ENCODE data around the gene SYNE2. TPM values are rescaled to one million over a fixed set of nuclear protein-coding genes. Genes with fewer than 3 reads are reported as not detected.
"Not testable (repeated sequence)": the region's sequence is repeated elsewhere in the genome, so short reads cannot be mapped to it uniquely, and the experiment has no call there.

Gene SYNE2
- total and polyA plus RNA-seq, 2 of the 8 experiments (the other 6 are each of a cell fraction or from before 2014, with no cell fraction given), result 32.6 to 46.1 TPM

DNA sequence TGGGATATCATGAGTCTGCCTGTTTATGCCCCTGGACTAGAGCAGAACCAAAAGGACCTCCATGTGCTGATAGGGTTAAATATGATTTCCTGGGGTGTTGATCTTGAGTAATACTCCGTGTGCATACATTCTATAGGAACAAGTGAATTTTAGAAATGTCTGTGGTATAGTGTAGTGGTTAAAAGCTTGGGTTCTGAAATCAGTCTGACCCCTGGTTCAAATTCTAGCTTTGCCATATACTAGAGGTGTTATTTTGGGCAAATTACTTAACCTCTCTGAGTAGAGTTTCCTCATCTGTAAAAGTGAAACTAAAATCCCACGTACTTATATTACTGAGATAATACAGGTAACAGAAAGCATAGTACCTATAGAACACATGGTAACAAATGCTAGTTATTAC, 12.0 kb downstream of the SYNE2 start:
- DNase-seq (ENCODE audit: low read depth in 1 of 2, low spot score in 2 of 2); H3K56ac ChIP-seq (replicated peaks; ENCODE audit: insufficient read length, low read depth, low read length); H3K23ac ChIP-seq (ENCODE audit: insufficient read length); H3K4me1 ChIP-seq (replicated peaks in 1 of 4; ENCODE audit: control insufficient read depth in 3 of 4, insufficient read depth in 4 of 4, low read length in 3 of 4); H3K9ac ChIP-seq (replicated peaks in 1 of 4; ENCODE audit: extremely low read depth in 1 of 4, low read depth in 3 of 4, low read length in 3 of 4); H2BK20ac ChIP-seq (ENCODE audit: low read length); H4K5ac ChIP-seq (ENCODE audit: insufficient read length, low read depth, low read length); H3K18ac ChIP-seq (ENCODE audit: extremely low read depth, low read length); H2BK5ac ChIP-seq (ENCODE audit: low read depth, low read length); H4K8ac ChIP-seq (ENCODE audit: extremely low read depth, insufficient read depth, low read length); POLR2A ChIA-PET (ENCODE audit: partially characterized antibody); H2BK120ac ChIP-seq (replicated peaks; ENCODE audit: low read depth, low read length); H3K9me3 ChIP-seq (ENCODE audit: insufficient read depth in 2 of 2, low read depth in 1 of 2, low read length in 1 of 2); H3K79me1 ChIP-seq (ENCODE audit: low read depth, low read length); H3K4me2 ChIP-seq (ENCODE audit: insufficient read depth in 1 of 2, low read depth in 2 of 2, low read length in 2 of 2); H3K4me3 ChIP-seq (ENCODE audit: extremely low read depth in 1 of 4, insufficient read depth in 2 of 4, low read depth in 3 of 4, low read length in 4 of 4); H3K36me3 ChIP-seq (ENCODE audit: control insufficient read depth in 2 of 4, insufficient read depth in 4 of 4, low read length in 3 of 4); H3K27me3 ChIP-seq (replicated peaks in 1 of 4; ENCODE audit: control insufficient read depth in 3 of 4, extremely low read depth in 1 of 4, insufficient read depth in 3 of 4, low read length in 3 of 4); H2BK15ac ChIP-seq (ENCODE audit: low read length); H4K91ac ChIP-seq (replicated peaks; ENCODE audit: insufficient read length, low read length); H3K23me2 ChIP-seq (ENCODE audit: low read depth, low read length); H4K20me1 ChIP-seq (replicated peaks in 1 of 2; ENCODE audit: control insufficient read depth in 1 of 2, insufficient read depth in 2 of 2, low read length in 2 of 2); H3K27ac ChIP-seq (ENCODE audit: low read depth, low read length); H2BK12ac ChIP-seq (ENCODE audit: low read depth, low read length); H2AFZ ChIP-seq (ENCODE audit: low read length); H3K4ac ChIP-seq (replicated peaks; ENCODE audit: insufficient read length, low read depth, low read length); H3K14ac ChIP-seq (ENCODE audit: insufficient read length); H2AK5ac ChIP-seq (ENCODE audit: low read depth, low read length): not testable (repeated sequence)
- peaks cover 0 to 51% of the 10 kb centered on the region in 2 experiments; a peak in 3 of 4 replicates for H3K79me2 ChIP-seq (ENCODE audit: control insufficient read depth in 1 of 2, insufficient read depth in 2 of 2, low read length in 2 of 2)
- CTCF ChIA-PET (ENCODE audit: partially characterized antibody), result interaction anchor here (0.7 kb wide), 1 partner anchor 12 kb away, joined by 3 read pairs; the partner anchor contains the start of gene SYNE2
- 91% methylated on average over 1 of the region's 2 CpGs; no CpG with 5 or more reads in 1 of the 2 experiments for WGBS, 2 experiments (ENCODE audit: extremely low coverage in 1 of 2, insufficient coverage in 1 of 2, insufficient read length in 1 of 2, insufficient replicate concordance in 2 of 2, low coverage in 1 of 2, low lambda C conversion rate in 2 of 2, missing lambda C conversion rate in 1 of 2)
- FAIRE-seq, result peak; percentile 45

Data from H1 (cell line).